ENCODE measurements around the gene PCDHGA10.
"Not testable (repeated sequence)": the region's sequence is repeated elsewhere in the genome, so short reads cannot be mapped to it uniquely, and the experiment has no call there.

Gene PCDHGA10

DNA sequence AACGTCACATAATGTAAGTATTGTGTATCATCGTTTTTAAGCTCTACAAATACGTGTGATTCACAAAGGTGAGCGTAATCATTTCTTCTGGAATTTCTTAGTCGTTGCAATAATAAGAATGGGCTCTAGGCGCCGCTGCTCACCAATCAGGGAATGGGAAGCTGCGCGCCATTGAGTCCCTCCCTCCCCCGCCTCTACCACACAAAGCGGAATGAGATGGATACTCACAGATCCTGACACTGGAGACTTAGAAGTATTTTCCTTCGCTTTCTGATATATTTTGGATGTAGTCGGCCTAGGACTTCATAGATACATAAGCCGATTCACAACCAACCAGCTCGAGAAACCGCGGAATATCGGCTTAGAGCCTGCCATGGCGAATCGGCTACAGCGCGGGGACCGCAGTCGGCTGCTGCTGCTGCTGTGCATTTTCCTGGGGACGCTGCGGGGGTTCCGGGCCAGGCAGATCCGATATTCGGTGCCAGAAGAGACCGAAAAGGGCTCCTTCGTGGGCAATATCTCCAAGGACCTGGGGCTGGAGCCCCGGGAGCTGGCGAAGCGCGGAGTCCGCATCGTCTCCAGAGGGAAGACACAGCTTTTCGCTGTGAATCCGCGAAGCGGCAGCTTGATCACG is 8.2 kb downstream of the PCDHGA10 start, which contains the start of gene PCDHGA11:
Gene PCDHGA11 (plus strand): TSS at position 197 of the 634 bp plus-strand sequence. CDS start 177 bp downstream, at position 374.
- H3K27ac ChIP-seq, result no peak within 1 kb of the TSS
- TF ChIP-seq ZFX (IDR thresholded peaks at IDR 0.05), result no peak
- TF ChIP-seq, protein P1, sequence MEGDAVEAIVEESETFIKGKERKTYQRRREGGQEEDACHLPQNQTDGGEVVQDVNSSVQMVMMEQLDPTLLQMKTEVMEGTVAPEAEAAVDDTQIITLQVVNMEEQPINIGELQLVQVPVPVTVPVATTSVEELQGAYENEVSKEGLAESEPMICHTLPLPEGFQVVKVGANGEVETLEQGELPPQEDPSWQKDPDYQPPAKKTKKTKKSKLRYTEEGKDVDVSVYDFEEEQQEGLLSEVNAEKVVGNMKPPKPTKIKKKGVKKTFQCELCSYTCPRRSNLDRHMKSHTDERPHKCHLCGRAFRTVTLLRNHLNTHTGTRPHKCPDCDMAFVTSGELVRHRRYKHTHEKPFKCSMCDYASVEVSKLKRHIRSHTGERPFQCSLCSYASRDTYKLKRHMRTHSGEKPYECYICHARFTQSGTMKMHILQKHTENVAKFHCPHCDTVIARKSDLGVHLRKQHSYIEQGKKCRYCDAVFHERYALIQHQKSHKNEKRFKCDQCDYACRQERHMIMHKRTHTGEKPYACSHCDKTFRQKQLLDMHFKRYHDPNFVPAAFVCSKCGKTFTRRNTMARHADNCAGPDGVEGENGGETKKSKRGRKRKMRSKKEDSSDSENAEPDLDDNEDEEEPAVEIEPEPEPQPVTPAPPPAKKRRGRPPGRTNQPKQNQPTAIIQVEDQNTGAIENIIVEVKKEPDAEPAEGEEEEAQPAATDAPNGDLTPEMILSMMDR (conservative IDR thresholded peaks at IDR 0.05), result peak; percentile 86

DNA sequence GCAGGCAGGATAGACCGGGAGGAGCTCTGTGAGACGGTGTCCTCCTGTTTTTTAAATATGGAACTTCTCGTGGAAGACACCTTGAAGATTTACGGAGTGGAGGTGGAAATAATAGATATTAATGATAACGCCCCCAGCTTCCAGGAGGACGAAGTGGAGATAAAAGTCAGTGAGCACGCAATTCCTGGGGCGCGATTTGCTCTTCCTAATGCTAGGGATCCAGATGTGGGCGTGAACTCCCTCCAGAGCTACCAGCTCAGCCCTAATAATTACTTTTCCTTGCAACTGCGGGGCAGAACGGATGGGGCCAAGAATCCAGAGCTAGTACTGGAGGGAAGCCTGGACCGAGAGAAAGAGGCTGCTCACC is 8.7 kb downstream of the PCDHGA10 start:
- H3K27ac ChIP-seq, result no peak overlapping the region
- TF ChIP-seq, protein P1 (conservative IDR thresholded peaks at IDR 0.05), result no peak
- no peak for TF ChIP-seq ZFX (IDR thresholded peaks at IDR 0.05)

DNA sequence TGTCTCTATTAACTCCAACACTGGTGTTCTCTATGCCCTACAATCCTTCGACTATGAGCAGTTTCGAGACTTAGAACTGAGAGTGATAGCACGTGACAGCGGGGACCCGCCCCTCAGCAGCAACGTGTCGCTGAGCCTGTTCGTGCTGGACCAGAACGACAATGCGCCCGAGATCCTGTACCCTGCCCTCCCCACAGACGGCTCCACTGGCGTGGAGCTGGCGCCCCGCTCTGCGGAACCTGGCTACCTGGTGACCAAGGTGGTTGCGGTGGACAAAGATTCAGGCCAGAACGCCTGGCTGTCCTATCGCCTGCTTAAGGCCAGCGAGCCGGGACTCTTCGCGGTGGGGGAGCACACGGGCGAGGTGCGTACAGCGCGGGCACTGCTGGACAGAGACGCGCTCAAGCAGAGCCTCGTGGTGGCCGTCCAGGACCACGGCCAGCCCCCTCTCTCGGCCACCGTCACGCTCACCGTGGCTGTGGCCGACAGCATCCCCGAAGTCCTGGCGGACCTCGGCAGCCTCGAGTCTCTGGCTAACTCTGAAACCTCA is 10.0 kb downstream of the PCDHGA10 start:
- no peak overlapping the region for H3K27ac ChIP-seq
- TF ChIP-seq ZFX (IDR thresholded peaks at IDR 0.05), result no peak
- TF ChIP-seq, protein P1 (conservative IDR thresholded peaks at IDR 0.05), result no peak

DNA sequence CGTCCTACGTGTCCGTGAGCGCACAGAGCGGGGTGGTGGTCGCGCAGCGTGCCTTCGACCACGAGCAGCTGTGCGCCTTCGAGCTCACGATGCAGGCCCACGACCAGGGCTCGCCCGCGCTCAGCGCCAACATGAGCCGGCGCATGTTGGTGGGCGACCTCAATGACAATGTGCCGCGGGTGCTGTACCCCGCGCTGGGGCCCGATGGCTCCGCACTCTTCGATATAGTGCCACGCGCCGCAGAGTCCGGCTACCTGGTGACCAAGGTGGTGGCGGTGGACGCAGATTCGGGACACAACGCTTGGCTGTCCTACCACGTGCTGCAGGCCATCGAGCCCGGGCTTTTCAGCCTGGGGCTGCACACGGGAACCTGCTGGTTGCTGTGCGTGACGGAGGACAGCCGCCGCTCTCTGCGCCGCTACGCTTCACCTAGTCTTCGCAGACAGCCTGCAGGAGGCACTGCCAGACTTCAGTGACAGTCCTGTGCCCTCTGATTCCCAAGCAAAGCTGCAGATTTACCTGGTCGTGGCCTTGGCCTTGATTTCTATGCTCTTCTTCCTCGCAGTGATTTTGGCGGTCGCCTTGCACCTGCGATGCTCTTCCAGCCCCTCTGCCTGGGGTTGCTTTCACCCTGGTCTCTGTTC is 15.1 kb downstream of the PCDHGA10 start:
- no peak overlapping the region for H3K27ac ChIP-seq
- TF ChIP-seq, protein P1 (conservative IDR thresholded peaks at IDR 0.05), result 0 out of 2 replicates have a peak, but pooled peaks have one; percentile 8
- no peak for TF ChIP-seq ZFX (IDR thresholded peaks at IDR 0.05)

DNA sequence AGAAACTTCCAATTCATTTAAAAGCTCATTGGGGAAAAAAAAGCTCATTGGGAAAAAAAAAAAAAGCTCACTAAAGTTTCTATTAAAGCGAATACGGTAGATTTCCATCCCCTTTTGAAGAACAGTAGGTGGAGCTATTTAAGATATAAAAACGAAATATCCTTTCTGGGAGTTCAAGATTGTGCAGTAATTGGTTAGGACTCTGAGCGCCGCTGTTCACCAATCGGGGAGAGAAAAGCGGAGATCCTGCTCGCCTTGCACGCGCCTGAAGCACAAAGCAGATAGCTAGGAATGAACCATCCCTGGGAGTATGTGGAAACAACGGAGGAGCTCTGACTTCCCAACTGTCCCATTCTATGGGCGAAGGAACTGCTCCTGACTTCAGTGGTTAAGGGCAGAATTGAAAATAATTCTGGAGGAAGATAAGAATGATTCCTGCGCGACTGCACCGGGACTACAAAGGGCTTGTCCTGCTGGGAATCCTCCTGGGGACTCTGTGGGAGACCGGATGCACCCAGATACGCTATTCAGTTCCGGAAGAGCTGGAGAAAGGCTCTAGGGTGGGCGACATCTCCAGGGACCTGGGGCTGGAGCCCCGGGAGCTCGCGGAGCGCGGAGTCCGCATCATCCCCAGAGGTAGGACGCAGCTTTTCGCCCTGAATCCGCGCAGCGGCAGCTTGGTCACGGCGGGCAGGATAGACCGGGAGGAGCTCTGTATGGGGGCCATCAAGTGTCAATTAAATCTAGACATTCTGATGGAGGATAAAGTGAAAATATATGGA is 17.7 kb downstream of the PCDHGA10 start, which contains the start of gene PCDHGA12:
Gene PCDHGA12 (plus strand): TSS at position 176 of the 782 bp plus-strand sequence. CDS start 253 bp downstream, at position 429.
- TF ChIP-seq, protein P1 (conservative IDR thresholded peaks at IDR 0.05), result peak; percentile 86
- TF ChIP-seq ZFX (IDR thresholded peaks at IDR 0.05), result no peak
- no peak within 1 kb of the TSS for H3K27ac ChIP-seq

DNA sequence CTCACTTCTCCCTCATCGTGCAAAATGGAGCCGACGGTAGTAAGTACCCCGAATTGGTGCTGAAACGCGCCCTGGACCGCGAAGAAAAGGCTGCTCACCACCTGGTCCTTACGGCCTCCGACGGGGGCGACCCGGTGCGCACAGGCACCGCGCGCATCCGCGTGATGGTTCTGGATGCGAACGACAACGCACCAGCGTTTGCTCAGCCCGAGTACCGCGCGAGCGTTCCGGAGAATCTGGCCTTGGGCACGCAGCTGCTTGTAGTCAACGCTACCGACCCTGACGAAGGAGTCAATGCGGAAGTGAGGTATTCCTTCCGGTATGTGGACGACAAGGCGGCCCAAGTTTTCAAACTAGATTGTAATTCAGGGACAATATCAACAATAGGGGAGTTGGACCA is 18.5 kb downstream of the PCDHGA10 start:
- no peak for TF ChIP-seq ZFX (IDR thresholded peaks at IDR 0.05)
- TF ChIP-seq, protein P1 (conservative IDR thresholded peaks at IDR 0.05), result no peak
- H3K27ac ChIP-seq, result no peak overlapping the region

DNA sequence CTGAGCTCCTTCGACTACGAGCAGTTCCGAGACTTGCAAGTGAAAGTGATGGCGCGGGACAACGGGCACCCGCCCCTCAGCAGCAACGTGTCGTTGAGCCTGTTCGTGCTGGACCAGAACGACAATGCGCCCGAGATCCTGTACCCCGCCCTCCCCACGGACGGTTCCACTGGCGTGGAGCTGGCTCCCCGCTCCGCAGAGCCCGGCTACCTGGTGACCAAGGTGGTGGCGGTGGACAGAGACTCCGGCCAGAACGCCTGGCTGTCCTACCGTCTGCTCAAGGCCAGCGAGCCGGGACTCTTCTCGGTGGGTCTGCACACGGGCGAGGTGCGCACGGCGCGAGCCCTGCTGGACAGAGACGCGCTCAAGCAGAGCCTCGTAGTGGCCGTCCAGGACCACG is 19.5 kb downstream of the PCDHGA10 start:
- not testable (repeated sequence) for H3K27ac ChIP-seq

DNA sequence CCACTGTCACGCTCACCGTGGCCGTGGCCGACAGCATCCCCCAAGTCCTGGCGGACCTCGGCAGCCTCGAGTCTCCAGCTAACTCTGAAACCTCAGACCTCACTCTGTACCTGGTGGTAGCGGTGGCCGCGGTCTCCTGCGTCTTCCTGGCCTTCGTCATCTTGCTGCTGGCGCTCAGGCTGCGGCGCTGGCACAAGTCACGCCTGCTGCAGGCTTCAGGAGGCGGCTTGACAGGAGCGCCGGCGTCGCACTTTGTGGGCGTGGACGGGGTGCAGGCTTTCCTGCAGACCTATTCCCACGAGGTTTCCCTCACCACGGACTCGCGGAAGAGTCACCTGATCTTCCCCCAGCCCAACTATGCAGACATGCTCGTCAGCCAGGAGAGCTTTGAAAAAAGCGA is 19.9 kb downstream of the PCDHGA10 start:
- H3K27ac ChIP-seq, result not testable (repeated sequence)
